NCI-H526 (cell line): Measurements from ENCODE around the gene NPLOC4.
A peak's percentile ranks its signal among the peaks of the same experiment; 100 is the strongest.
"Not testable (repeated sequence)": the region's sequence is repeated elsewhere in the genome, so short reads cannot be mapped to it uniquely, and the experiment has no call there.

Experiments
- DNase-seq, 2 experiments: peaks; one replicate each; lab custom pipeline; 2025; lab: John Stamatoyannopoulos, UW

Gene NPLOC4

GRCh38 chr17:81584771-81585170, 52.1 kb downstream of the NPLOC4 start:
- not testable (repeated sequence) for DNase-seq

GRCh38 chr17:81583589-81584342, 53.1 kb downstream of the NPLOC4 start:
- peak; percentile 23 to 50 for DNase-seq

- no peak for DNase-seq
Measured at GRCh38 chr17:81582749-81583148, 54.2 kb downstream of the NPLOC4 start.

GRCh38 chr17:81582341-81582740, 54.6 kb downstream of the NPLOC4 start:
- DNase-seq: no peak

- no peak for DNase-seq
Measured at GRCh38 chr17:81581758-81582157, 55.2 kb downstream of the NPLOC4 start.

GRCh38 chr17:81580481-81580880, 56.4 kb downstream of the NPLOC4 start:
- no peak for DNase-seq

GRCh38 chr17:81579821-81580321, 57.0 kb downstream of the NPLOC4 start:
- DNase-seq: no peak

- DNase-seq: no peak
Measured at GRCh38 chr17:81579298-81579697, 57.6 kb downstream of the NPLOC4 start.

GRCh38 chr17:81578561-81579225, 58.2 kb downstream of the NPLOC4 start:
- no peak for DNase-seq

GRCh38 chr17:81578038-81578441, 58.9 kb downstream of the NPLOC4 start:
- DNase-seq: no peak

GRCh38 chr17:81577278-81578000, 59.5 kb downstream of the NPLOC4 start:
- DNase-seq: no peak

- no peak for DNase-seq
Measured at GRCh38 chr17:81576621-81577277, 60.2 kb downstream of the NPLOC4 start.

- DNase-seq: no peak
Measured at GRCh38 chr17:81575836-81576235, 61.1 kb downstream of the NPLOC4 start.

GRCh38 chr17:81574643-81574956, 62.3 kb downstream of the NPLOC4 start:
- no peak for DNase-seq

- no peak for DNase-seq
Measured at GRCh38 chr17:81573794-81574642, 62.9 kb downstream of the NPLOC4 start.

GRCh38 chr17:81572563-81573168, 64.2 kb downstream of the NPLOC4 start:
- DNase-seq: no peak

GRCh38 chr17:81570964-81571363, 65.9 kb downstream of the NPLOC4 start:
- DNase-seq: no peak

GRCh38 chr17:81569986-81570514, 66.9 kb downstream of the NPLOC4 start:
- no peak for DNase-seq

- DNase-seq: no peak
Measured at GRCh38 chr17:81568416-81568815, 68.5 kb downstream of the NPLOC4 start.

- no peak for DNase-seq
Measured at GRCh38 chr17:81567191-81567590, 69.7 kb downstream of the NPLOC4 start.
